Measurements from ENCODE around the gene ZWILCH.
"Not testable (repeated sequence)": the region's sequence is repeated elsewhere in the genome, so short reads cannot be mapped to it uniquely, and the experiment has no call there.

Gene ZWILCH

GRCh38 chr15:66498501-66499386 lies 6.4 kb upstream of the ZWILCH start:
- Mint-ChIP-seq H3K36me3 (ENCODE audit: low read depth) (peaks cover 67% of the 10 kb centered on the region), H3K4me1 (ENCODE audit: low read depth) (peaks cover 37% of the 10 kb centered on the region), H3K27ac (peak overlapping the region; percentile 75), H3K27me3 (ENCODE audit: low read depth) (no peaks in the 10 kb centered on the region), H3K9me3 (no peaks in the 10 kb centered on the region), H3K4me3 (no peak overlapping the region)

GRCh38 chr15:66500346-66500745 lies 4.8 kb upstream of the ZWILCH start:
- H3K27me3 Mint-ChIP-seq (ENCODE audit: low read depth); H3K9me3 Mint-ChIP-seq; H3K4me3 Mint-ChIP-seq: not testable (repeated sequence)
- peaks cover 36% of the 10 kb centered on the region for H3K4me1 Mint-ChIP-seq (ENCODE audit: low read depth)
- H3K27ac Mint-ChIP-seq, result peak overlapping the region; percentile 3
- peaks cover 64% of the 10 kb centered on the region for H3K36me3 Mint-ChIP-seq (ENCODE audit: low read depth)

GRCh38 chr15:66502491-66502890 lies 2.6 kb upstream of the ZWILCH start:
- no peaks in the 10 kb centered on the region for H3K9me3 Mint-ChIP-seq
- H3K36me3 Mint-ChIP-seq (ENCODE audit: low read depth), result peaks cover 61% of the 10 kb centered on the region
- H3K27me3 Mint-ChIP-seq (ENCODE audit: low read depth), result no peaks in the 10 kb centered on the region
- H3K27ac Mint-ChIP-seq, result peak overlapping the region; percentile 99
- peaks cover 39% of the 10 kb centered on the region for H3K4me1 Mint-ChIP-seq (ENCODE audit: low read depth)
- H3K4me3 Mint-ChIP-seq, result peak overlapping the region; percentile 100

GRCh38 chr15:66503041-66503648 lies 2.0 kb upstream of the ZWILCH start:
- not testable (repeated sequence) for H3K9me3 Mint-ChIP-seq
- Mint-ChIP-seq H3K4me3 (peak overlapping the region; percentile 100), H3K27ac (peak overlapping the region; percentile 99)

GRCh38 chr15:66503780-66504562 lies 1.2 kb upstream of the ZWILCH start:
- Mint-ChIP-seq H3K36me3 (ENCODE audit: low read depth) (peaks cover 52% of the 10 kb centered on the region), H3K4me3 (peak overlapping the region; percentile 100), H3K27me3 (ENCODE audit: low read depth) (no peaks in the 10 kb centered on the region), H3K27ac (peak overlapping the region; percentile 99), H3K9me3 (no peaks in the 10 kb centered on the region), H3K4me1 (ENCODE audit: low read depth) (peaks cover 40% of the 10 kb centered on the region)

More at GRCh38 chr15:66503041-66503648, 2.0 kb upstream of the ZWILCH start:
- Mint-ChIP-seq H3K36me3 (ENCODE audit: low read depth) (peaks cover 56% of the 10 kb centered on the region), H3K4me1 (ENCODE audit: low read depth) (peaks cover 38% of the 10 kb centered on the region)
- H3K27me3 Mint-ChIP-seq (ENCODE audit: low read depth), result not testable (repeated sequence)

GRCh38 chr15:66505430-66505811 lies 295 bp downstream of the ZWILCH start:
- Mint-ChIP-seq H3K27me3 (ENCODE audit: low read depth) (no peaks in the 10 kb centered on the region), H3K27ac (peak overlapping the region; percentile 99), H3K4me1 (ENCODE audit: low read depth) (peaks cover 33% of the 10 kb centered on the region), H3K36me3 (ENCODE audit: low read depth) (peaks cover 41% of the 10 kb centered on the region), H3K9me3 (no peaks in the 10 kb centered on the region), H3K4me3 (peak overlapping the region; percentile 100)

- Mint-ChIP-seq H3K36me3 (ENCODE audit: low read depth) (peaks cover 38% of the 10 kb centered on the region), H3K9me3 (no peaks in the 10 kb centered on the region)
Observed at GRCh38 chr15:66505818-66506217, 692 bp downstream of the ZWILCH start.

GRCh38 chr15:66508293-66508883 lies 3.3 kb downstream of the ZWILCH start:
- Mint-ChIP-seq H3K27ac (peak overlapping the region; percentile 13), H3K4me1 (ENCODE audit: low read depth) (peaks cover 24% of the 10 kb centered on the region), H3K4me3 (no peak overlapping the region)

More at GRCh38 chr15:66505818-66506217, 692 bp downstream of the ZWILCH start:
- Mint-ChIP-seq H3K27ac (peak overlapping the region; percentile 99), H3K4me3 (peak overlapping the region; percentile 100), H3K27me3 (ENCODE audit: low read depth) (no peaks in the 10 kb centered on the region), H3K4me1 (ENCODE audit: low read depth) (peaks cover 33% of the 10 kb centered on the region)

GRCh38 chr15:66514586-66514985 lies 9.5 kb downstream of the ZWILCH start:
- Mint-ChIP-seq H3K4me3 (no peak overlapping the region), H3K27me3 (ENCODE audit: low read depth) (no peaks in the 10 kb centered on the region), H3K27ac (no peak overlapping the region), H3K4me1 (ENCODE audit: low read depth) (peaks cover 2% of the 10 kb centered on the region), H3K9me3 (no peaks in the 10 kb centered on the region), H3K36me3 (ENCODE audit: low read depth) (peaks cover 24% of the 10 kb centered on the region)

More at GRCh38 chr15:66508293-66508883, 3.3 kb downstream of the ZWILCH start:
- Mint-ChIP-seq H3K36me3 (ENCODE audit: low read depth) (peaks cover 14% of the 10 kb centered on the region), H3K9me3 (no peaks in the 10 kb centered on the region), H3K27me3 (ENCODE audit: low read depth) (no peaks in the 10 kb centered on the region)

GRCh38 chr15:66515901-66516322 lies 10.8 kb downstream of the ZWILCH start:
- H3K4me3 Mint-ChIP-seq, result no peak overlapping the region
- H3K4me1 Mint-ChIP-seq (ENCODE audit: low read depth), result peaks cover 2% of the 10 kb centered on the region
- no peaks in the 10 kb centered on the region for H3K9me3 Mint-ChIP-seq
- no peaks in the 10 kb centered on the region for H3K27me3 Mint-ChIP-seq (ENCODE audit: low read depth)
- no peak overlapping the region for H3K27ac Mint-ChIP-seq
- peaks cover 24% of the 10 kb centered on the region for H3K36me3 Mint-ChIP-seq (ENCODE audit: low read depth)

GRCh38 chr15:66523926-66524325 lies 18.8 kb downstream of the ZWILCH start:
- no peaks in the 10 kb centered on the region for H3K9me3 Mint-ChIP-seq
- peaks cover 6% of the 10 kb centered on the region for H3K4me1 Mint-ChIP-seq (ENCODE audit: low read depth)
- H3K4me3 Mint-ChIP-seq, result no peak overlapping the region
- no peak overlapping the region for H3K27ac Mint-ChIP-seq
- H3K36me3 Mint-ChIP-seq (ENCODE audit: low read depth), result peaks cover 18% of the 10 kb centered on the region
- no peaks in the 10 kb centered on the region for H3K27me3 Mint-ChIP-seq (ENCODE audit: low read depth)

- Mint-ChIP-seq H3K27me3 (ENCODE audit: low read depth) (no peaks in the 10 kb centered on the region), H3K9me3 (no peaks in the 10 kb centered on the region), H3K4me1 (ENCODE audit: low read depth) (peaks cover 6% of the 10 kb centered on the region), H3K27ac (no peak overlapping the region), H3K4me3 (no peak overlapping the region), H3K36me3 (ENCODE audit: low read depth) (peaks cover 22% of the 10 kb centered on the region)
Observed at GRCh38 chr15:66524838-66525237, 19.7 kb downstream of the ZWILCH start.

GRCh38 chr15:66535056-66535455 lies 29.9 kb downstream of the ZWILCH start:
- peaks cover 16% of the 10 kb centered on the region for H3K36me3 Mint-ChIP-seq (ENCODE audit: low read depth)

GRCh38 chr15:66542896-66543295 lies 37.8 kb downstream of the ZWILCH start:
- peaks cover 23% of the 10 kb centered on the region for H3K36me3 Mint-ChIP-seq (ENCODE audit: low read depth)
- no peaks in the 10 kb centered on the region for H3K27me3 Mint-ChIP-seq (ENCODE audit: low read depth)
- H3K9me3 Mint-ChIP-seq, result no peaks in the 10 kb centered on the region
- H3K27ac Mint-ChIP-seq, result no peak overlapping the region
- H3K4me3 Mint-ChIP-seq, result no peak overlapping the region
- H3K4me1 Mint-ChIP-seq (ENCODE audit: low read depth), result peaks cover 3% of the 10 kb centered on the region

More at GRCh38 chr15:66535056-66535455, 29.9 kb downstream of the ZWILCH start:
- no peaks in the 10 kb centered on the region for H3K9me3 Mint-ChIP-seq
- no peaks in the 10 kb centered on the region for H3K27me3 Mint-ChIP-seq (ENCODE audit: low read depth)
- no peak overlapping the region for H3K27ac Mint-ChIP-seq
- H3K4me3 Mint-ChIP-seq, result no peak overlapping the region
- no peaks in the 10 kb centered on the region for H3K4me1 Mint-ChIP-seq (ENCODE audit: low read depth)
